AG08396 (cell line): Measurements from ENCODE around the gene ARFGEF2.
A peak's percentile ranks its signal among the peaks of the same experiment; 100 is the strongest.
"Not testable (repeated sequence)": the region's sequence is repeated elsewhere in the genome, so short reads cannot be mapped to it uniquely, and the experiment has no call there.

Source experiments
- DNase-seq: peaks from one replicate; pipeline ENCODE4 v3.0.0; 2012; ENCODE audit warnings: low spot score, mixed read lengths

Gene ARFGEF2

DNA sequence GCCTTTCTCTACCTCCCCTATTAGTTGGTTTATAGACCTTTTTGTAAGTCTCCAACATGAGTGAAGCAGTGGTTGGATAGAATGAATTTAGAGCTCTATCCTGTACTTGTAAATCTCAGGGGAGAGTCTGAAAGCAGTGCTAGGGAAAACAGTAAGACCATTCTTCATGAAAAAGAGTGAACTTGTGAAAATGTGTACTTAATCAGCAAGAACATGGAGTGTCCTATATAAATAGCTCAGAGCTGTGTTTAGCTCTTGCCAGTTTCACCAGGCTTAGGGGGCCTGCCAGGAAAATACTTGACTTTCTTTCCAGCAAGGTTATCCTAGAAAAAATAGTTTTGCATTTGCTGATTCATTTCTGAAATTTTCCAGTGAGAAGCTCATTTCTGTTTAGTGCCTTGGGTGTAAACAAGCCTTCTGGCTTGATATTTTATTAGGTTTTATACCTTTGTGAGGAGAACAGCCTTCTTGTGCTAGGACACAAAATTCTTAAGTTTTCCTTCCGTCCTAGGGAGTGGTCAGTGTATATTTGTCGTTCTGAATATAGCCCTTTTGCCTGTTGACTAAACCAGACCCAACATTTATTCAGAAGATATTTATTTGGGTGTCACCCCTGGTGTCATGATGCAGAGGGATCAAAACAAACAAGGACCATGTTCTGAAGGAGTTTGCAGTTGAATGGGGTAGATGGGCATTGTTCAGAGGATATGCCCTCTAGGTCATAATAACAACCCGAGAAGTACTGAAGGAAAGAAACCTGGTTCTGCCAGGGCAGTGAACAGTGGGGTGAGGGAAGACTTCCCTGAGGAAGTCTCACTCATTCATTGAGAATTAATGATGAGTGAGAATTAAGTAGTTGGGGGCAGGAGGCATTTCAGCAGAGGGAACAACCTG is 7.6 kb downstream of the ARFGEF2 start:
- DNase-seq = peak; percentile 60

DNA sequence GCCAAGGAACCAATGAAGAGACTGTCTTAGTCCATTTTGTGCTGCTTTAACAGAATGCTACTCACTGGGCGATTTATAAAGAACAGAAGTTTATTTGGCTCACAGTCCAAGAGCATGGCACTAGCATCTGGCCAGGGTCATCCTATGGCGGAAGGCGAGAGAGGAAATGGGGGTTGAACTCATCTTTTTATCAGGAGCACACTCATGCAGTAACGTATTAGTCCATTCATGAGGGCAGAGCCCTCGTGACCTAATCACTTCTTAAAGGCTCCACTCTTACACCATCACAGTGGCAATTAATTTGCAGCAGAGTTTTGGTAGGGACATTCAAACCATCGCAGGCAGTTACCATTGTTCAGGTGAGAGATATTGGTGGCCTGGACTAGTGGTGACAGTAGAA is 8.5 kb downstream of the ARFGEF2 start:
- no peak for DNase-seq

DNA sequence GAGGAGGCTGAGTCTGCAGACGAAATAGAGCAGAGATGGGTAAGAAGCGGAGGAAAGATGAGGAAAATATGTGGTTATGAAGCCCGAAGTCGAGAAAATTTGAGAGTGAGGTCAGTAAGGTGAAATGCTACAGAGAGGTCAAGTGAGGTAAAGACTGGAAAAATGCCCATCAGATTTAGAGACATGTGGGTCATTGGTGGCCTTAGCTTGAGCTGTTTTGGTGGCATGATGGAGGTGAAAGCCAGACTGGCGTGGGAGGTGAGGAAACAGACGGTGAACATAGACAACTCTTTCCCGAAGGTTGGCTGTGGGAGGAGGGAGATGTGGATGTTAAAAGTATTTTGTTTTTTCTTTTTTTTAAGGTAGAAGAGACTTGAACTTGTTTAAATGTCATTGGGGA is 9.4 kb downstream of the ARFGEF2 start:
- no peak for DNase-seq

DNA sequence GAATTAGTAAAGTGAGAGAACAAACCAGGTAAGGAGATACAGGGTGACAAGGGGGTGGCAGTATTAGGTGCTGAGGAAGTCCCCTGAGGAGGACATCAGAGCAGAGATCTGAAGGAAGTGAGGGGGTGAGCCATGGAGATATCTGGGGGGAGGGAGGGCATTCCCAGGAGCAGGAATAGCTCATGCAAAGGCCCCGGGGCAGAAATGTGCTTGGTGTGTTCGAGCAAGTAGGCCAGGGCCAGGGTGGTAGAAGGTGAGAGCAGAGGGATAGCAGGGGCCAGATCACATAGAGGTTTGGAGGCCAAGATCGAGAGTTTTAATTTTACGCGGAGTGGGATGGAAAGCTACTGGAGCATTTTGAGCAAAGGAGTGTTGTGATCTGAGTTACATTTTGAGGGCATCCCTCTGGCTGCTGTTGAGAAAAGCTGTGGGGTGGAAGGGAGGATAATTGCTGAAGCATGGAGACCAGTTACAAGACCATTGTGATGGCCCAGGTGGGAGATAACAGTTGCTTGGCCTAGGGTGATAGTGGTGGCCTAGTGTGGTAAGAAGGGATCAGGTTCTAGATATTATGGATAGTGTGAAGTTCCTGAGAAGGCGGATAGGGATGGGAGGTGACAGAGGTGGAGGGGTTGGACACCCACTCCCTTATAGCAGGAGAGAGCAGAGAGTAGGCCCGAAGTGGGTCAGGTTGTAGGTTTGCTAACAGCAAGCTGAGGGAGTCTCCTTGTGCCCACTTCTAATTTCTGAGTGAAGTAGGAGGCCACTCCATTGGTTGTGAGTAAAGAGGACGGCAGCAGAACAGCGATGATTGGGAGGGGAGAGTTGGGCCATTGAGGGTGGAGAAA is 10.2 kb downstream of the ARFGEF2 start:
- no peak for DNase-seq

DNA sequence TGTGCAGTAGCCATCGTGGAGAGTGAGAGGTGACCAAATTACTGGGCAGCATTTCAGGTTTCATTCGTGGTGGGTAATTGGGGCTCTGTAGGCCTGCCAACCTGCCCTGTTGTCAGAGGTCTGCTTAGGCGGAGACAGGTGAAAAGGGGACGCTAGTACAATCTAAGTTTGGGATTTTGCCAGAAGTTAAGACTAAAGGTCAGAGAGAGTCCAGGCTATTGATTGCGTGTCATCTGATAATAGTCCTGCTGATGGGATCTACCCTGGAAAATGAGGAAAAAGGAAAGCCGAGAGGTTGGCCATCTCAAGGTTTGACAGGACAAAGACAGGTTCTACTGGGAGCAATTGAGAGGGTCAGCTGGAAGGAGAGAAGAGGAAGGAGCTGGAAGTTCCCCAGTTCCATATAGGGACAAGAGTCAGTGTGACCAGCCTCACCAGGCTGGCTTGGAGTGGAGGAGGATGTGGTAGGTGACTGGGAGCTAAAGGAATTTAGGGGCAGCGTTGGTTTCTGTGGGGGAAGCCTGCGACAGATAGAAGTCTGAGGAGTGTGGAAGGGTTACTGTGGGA is 10.9 kb downstream of the ARFGEF2 start:
- peak; percentile 46 for DNase-seq

DNA sequence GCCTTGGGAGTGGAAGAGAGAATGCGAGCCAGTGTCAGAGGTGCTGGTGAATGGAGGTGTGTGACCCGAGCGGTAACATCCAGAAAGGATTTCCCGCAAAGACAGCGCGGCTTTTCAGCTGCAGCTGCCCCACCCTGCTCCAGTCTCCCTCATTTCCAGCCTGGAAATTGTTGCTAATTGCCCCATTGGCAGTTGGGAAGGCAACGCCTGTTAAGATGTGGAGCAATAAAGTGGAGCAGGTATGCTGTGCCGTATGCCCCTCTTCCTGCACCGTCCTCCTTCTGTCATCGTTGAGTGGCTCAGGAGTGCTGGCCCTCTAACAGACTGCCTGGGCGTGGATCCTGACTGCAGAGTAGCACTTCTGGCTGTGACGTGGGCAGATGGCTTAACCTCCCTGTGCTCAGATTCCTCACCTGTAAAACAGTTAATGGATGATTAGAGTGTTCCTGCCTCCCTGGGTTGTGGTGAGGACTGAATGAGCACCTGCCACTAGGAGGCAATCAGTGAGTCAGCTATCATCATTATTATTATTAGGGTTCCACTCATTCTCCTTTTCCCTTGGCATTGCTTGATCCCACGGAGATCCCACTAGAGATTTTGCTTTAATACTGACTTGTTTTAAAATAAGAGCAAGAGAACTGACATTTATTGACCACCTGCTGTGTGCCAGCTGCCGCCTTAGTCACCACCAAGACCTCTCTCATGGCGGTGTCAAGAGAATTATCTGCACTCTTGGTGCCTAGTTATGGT is 11.7 kb downstream of the ARFGEF2 start:
- DNase-seq = no peak

DNA sequence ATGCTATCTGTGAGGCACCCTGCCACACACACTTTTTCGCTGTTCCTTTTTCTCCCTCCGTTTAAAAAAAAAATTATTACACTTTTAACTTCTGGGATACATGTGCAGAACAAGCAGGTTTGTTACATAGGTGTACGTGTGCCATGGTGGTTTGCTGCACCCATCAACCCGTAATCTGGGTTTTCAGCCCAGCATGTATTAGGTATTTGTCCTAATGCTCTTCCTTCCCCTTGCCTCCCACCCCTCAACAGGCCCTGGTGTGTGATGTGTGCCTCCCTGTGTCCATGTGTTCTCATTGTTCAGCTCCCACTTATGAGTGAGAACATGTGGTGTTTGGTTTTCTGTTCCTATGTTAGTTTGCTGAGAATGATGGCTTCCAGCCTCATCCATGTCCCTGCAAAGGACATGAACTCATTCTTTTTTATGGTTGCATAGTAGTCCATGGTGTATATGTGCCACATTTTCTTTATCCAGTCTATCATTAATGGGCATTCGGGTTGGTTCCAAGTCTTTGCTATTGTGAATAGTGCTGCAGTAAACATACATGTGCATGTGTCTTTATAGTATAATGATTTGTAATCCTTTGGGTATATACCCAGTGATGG is 12.9 kb downstream of the ARFGEF2 start:
- not testable (repeated sequence) for DNase-seq

DNA sequence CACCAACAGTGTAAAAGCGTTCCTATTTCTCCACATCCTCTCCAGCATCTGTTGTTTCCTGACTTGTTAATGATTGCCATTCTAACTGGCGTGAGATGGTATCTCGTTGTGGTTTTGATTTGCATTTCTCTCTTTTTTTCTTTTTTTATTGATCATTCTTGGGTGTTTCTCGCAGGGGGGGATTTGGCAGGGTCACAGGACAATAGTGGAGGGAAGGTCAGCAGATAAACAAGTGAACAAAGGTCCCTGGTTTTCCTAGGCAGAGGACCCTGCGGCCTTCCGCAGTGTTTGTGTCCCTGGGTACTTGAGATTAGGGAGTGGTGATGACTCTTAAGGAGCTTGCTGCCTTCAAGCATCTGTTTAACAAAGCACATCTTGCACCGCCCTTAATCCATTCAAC is 13.5 kb downstream of the ARFGEF2 start:
- not testable (repeated sequence) for DNase-seq

DNA sequence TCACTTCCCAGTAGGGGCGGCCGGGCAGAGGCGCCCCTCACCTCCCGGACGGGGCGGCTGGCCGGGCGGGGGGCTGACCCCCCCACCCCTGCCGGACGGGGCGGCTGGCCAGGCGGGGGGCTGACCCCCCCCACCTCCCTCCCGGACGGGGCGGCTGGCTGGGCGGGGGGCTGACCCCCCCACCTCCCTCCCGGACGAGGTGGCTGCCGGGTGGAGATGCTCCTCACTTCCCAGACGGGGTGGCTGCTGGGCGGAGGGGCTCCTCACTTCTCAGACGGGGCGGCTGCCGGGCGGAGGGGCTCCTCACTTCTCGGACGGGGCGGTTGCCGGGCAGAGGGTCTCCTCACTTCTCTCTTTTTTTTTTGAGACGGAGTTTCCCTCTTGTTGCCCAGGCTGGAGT is 14.7 kb downstream of the ARFGEF2 start:
- not testable (repeated sequence) for DNase-seq

DNA sequence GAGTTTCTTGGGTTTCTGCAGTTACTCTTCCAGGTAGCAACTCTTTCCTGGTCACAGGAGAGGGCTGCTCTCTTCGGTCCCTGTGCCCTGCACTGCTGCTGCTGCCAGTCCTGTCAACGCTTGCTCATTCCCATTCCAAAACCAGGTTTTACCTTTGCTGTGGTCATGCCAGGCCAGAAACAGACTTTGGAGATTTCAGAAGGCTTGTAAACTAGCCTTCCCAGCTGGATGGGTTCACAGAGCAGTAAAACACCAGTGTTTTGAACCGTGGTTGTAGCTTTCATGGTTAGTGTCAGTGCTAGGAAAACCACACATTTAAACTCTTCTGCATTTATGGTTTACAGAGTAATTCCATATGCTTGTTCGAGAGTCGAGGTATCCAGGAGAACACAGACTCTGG is 16.2 kb downstream of the ARFGEF2 start:
- DNase-seq = no peak

DNA sequence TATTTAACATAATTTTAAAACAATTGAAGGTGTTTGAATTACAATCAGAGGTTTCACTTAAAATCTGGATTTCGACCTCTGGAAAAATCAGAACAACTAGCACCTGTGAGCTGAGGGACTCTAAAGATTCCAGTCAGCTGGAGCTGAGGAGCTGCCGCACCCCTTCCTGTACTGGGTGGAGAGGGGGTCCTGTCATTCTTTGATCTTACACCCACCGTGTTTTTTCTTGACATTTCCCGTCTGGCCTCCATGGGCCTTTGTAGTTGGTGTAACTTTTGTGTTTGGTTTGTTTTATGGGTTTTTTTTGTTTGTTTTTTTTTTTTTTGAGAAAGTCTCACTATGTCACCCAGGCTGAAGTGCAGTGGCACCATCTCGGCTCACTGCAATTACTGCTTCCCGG is 17.2 kb downstream of the ARFGEF2 start:
- no peak for DNase-seq

DNA sequence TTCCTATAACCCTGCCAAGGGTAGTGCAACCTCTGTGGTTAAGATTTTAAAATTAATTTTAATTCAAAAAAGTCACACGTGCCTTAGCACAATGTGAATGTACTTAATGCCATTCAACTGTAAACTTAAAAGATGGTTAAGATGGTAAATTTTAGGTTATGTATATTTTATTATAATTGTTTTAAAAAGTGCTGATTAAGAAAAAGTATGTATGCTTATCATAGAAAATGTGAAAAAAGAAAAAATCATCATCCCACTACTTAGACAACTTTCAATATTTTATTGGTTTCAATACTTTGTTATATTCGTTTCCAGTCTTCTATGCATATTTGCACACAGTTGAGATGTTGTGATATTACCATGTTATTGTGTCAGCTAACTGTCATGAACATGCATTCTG is 18.7 kb downstream of the ARFGEF2 start:
- DNase-seq = no peak

DNA sequence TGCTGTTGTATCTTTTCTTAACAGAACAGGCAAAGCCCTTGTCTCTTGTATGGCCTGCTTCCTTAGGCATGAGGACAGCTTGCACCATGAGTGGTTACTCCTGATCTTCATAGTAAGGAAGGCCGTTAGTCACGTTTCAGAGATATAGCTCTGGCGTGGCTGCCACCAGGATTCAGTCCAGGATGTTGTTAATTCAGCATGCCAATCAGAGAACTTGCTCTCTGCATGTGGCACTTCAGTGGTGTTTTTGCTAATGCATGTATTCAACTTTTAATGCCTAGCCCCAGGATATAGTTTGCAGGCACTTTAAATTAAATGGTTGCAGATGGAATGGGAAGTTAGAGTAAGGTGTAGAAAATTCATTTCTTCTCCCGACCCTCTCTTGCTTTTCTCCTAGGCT is 20.0 kb downstream of the ARFGEF2 start:
- DNase-seq = no peak

DNA sequence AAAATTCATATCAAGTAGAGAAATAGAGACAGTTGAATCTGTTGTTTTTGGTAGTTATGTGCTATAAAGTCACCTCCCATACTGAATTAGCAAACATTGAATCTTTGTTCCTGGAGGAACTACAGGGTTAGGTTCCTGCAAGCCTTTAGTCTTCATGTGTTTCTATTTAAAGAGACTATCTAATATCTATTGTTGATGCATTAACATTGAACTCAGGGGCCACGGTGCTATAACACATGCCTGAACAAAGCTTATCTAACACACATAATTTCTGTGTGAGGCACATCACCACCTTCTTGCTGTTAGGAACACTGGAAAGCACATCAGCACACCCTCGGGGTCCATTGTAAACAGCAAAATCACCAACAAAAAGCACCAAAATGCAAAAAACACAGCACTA is 21.2 kb downstream of the ARFGEF2 start:
- no peak for DNase-seq

DNA sequence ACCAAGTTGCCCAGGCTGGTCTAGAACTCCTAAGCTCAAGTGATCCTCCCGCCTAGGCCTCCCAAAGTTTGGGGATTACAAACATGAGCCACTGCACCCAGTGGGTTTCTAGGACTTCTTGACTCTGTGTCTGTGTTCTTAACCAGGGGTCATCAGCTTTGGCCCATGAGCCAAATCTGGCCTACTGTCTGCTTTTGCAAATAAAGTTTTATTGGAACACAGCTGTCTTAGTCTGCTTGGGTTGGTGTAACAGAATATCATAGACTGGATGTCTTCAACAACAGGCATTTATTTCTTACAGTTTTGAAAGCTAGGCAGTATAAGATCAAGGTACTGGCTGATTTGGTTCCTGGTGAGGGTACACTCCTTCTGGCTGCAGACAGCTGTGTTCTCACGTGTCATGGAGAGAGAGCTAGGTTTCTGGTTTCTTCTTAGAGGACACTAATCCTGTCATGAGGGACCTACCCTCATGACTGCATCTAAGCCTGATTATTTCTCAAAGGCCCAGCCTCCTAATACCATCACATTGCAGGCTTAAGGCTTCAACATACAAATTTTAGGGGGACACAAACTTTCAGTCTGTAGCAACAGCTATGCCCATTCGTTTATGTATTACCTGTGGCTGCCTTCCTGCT is 23.3 kb downstream of the ARFGEF2 start:
- no peak for DNase-seq

DNA sequence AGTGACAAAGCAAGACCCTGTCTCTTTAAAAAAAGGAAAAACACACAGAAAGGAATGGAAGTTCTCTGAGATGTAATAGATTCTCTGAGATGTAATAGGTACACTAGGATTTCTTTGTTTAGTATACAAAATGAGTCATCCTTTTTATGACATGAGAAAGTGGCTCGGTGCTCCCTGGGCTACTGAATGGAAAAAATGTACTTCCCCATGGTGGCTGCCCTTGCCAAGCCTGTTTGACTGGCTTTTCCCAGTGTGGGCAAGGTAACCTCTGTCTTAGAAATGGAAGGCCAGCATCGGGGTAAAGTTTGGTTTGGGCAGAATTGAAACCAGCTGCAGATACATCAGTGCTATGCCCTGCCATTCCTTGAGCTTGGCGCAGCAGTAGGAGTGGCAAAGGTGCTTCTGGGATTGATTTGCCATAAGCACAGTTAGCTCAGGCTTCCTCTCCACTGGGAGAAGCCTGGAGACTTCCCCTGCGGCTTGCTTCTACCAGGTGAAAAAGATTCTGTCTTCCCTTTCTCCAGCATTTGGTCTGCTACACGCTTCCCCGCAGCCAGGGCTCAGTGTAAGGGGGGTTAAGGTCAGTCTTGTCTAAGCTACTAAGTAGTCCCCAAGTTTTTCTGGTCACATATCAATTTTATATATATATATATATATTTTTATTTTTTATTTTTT is 24.5 kb downstream of the ARFGEF2 start:
- DNase-seq = peak; percentile 47

DNA sequence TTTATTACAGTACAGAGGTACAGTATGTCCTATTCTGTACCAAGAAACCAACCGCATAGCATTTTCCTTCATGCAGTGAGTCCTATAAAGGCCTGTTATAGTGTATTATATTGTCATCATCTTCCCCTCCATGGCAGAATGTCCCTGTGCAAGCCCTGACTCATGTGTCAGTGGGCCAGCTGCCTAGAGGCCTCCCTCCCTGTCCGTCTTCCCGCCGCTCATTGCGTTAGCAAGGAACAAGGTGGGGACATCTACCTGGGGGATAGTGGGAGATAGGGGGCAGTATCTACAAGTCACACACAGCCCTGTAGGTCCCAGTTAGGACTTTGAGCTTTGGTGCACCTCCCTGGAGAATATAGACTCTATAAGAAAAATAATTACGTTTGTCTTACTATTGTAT is 27.1 kb downstream of the ARFGEF2 start:
- no peak for DNase-seq

DNA sequence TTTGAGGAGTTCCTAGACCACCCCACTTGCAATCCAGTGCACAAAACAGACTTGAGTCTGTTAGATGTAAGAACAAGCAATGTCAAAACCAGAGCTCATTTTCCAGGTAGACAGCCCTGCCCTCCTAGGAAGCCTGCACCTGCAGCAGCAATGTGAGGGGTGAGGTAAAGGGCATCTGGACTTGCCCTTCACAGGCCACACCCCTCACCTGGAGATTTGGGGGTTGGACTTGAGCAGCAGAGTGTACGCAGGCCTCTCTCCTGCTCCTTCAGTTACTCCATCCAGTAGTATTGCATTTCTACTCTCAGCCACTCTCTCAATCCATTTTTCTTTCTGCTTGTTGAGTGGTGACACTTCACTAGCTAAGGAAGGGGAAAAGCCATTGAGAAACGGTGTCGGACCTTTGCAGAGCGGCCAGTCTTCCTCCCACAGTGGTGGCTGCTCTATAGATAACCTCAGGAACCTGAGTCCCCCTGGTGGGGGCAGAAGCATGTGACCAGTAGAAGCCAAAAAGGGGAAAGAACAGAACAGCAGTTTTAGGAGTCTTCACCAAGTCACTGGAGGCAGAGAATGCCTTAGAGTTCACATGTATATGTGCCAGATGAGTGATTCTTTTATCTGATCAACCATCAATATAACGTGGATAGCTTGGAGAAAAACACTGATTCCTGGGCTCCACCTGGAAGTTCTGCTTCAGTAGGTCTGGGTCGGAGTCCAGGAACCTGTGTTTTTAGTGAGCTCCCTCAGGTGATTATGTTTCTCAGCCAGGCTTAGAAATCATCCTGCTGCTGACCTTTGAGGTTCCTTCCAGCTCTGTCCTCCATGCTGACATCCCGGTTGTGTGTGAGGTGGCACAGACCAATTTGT is 28.0 kb downstream of the ARFGEF2 start:
- no peak for DNase-seq

DNA sequence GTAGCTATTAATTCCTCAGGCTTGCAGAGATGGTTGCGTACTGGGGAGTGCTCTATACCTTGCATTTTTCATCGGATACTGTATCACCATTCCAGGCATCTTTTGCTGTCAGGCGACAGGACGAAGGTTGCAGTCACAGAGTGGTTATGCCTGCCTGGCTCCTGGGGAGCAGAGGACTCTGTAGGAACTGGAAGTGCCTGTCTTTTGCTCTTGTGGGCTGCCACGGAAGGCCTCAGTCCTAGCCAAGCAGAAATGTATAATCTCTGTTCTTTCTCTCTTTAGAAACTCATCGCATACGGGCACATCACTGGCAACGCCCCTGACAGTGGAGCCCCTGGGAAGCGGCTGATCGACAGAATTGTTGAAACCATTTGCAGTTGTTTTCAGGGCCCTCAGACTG is 29.5 kb downstream of the ARFGEF2 start:
- no peak for DNase-seq

DNA sequence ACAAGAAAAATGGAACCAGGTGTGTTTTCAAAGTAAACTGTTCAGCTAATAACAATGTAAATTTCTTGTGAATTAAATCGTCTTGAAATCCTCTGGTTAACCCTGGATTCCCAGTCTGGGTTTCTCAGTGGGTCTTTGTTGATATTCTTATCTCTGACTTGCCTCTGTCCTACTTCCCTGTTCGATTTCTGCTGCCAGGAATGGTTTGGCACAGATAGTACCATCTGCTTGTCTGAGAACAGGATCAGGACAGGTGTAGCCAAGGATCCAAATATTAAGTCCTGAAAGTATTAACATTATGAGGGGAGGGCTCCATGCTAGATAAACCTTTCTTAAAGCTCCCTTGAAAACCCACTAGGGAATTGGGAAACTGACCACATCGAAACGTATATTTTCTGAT is 30.1 kb downstream of the ARFGEF2 start:
- no peak for DNase-seq
